Dermis microvascular lymphatic vessel endothelial cell (primary cell): ENCODE results near the gene TCF25. TPM values are rescaled to one million over a fixed set of nuclear protein-coding genes. Genes with fewer than 3 reads are reported as not detected.
A peak's percentile ranks its signal among the peaks of the same experiment; 100 is the strongest.
"Not testable (repeated sequence)": the region's sequence is repeated elsewhere in the genome, so short reads cannot be mapped to it uniquely, and the experiment has no call there.

Source experiments
- DNase-seq, 2 donors: peaks; one replicate each; pipeline versions ENCODE4 v3.0.0 to v3.0.0-alpha.2; 2010; ENCODE audit warnings: low read depth in 2 of 2
- total RNA-seq: library from RNA; depleted of rRNA; stranded (reverse); fragments of >200 nt; gene quantifications from 2 replicates; pipeline ENCODE4 v1.2.1, GENCODE V29; 2014

Gene TCF25
- total RNA-seq, 1 donor from 2014 or later = 132 TPM

- no peak for DNase-seq
Measured at GRCh38 chr16:89919535-89920406, 46.4 kb downstream of the TCF25 start.

GRCh38 chr16:89920723-89921122 is 47.3 kb downstream of the TCF25 start:
- no peak for DNase-seq

- DNase-seq = no peak
Measured at GRCh38 chr16:89921131-89921701, 47.8 kb downstream of the TCF25 start.

GRCh38 chr16:89921702-89922476 is 48.5 kb downstream of the TCF25 start:
- DNase-seq = peak in 1 of 2 donors; percentile 94

GRCh38 chr16:89922477-89922883 is 49.1 kb downstream of the TCF25 start:
- DNase-seq = peak; percentile 36 to 91

GRCh38 chr16:89922884-89923639 is 49.7 kb downstream of the TCF25 start, which contains the start of gene TUBB3:
TSS of gene TUBB3 (plus strand) at chr16:89923342. CDS start at chr16:89923402, 60 bp downstream.
- peak in 1 of 2 donors; percentile 87 for DNase-seq

GRCh38 chr16:89923640-89924296 is 50.4 kb downstream of the TCF25 start:
- DNase-seq = peak in 1 of 2 donors; percentile 31

GRCh38 chr16:89924297-89924924 is 51.0 kb downstream of the TCF25 start:
- DNase-seq = peak in 1 of 2 donors; percentile 36

GRCh38 chr16:89924925-89925307 is 51.5 kb downstream of the TCF25 start:
- DNase-seq = no peak

- no peak for DNase-seq
Measured at GRCh38 chr16:89925596-89926079, 52.2 kb downstream of the TCF25 start.

- DNase-seq = no peak
Measured at GRCh38 chr16:89931305-89931896, 58.0 kb downstream of the TCF25 start.

GRCh38 chr16:89931964-89932363 is 58.6 kb downstream of the TCF25 start:
- no peak for DNase-seq

- not testable (repeated sequence) for DNase-seq
Measured at GRCh38 chr16:89934019-89934418, 60.6 kb downstream of the TCF25 start.

- DNase-seq = no peak
Measured at GRCh38 chr16:89934611-89935553, 61.5 kb downstream of the TCF25 start.

GRCh38 chr16:89935620-89936019 is 62.2 kb downstream of the TCF25 start:
- not testable (repeated sequence) for DNase-seq

- no peak for DNase-seq
Measured at GRCh38 chr16:89936034-89936433, 62.6 kb downstream of the TCF25 start.

- no peak for DNase-seq
Measured at GRCh38 chr16:89936508-89936907, 63.1 kb downstream of the TCF25 start.

GRCh38 chr16:89936981-89937380 is 63.6 kb downstream of the TCF25 start:
- no peak for DNase-seq
